Activated CD8-positive, alpha-beta memory T cell treated with anti-CD3 and anti-CD28 coated beads, Interleukin-2, amount 50 U/mL, for 4 hours (primary cell): ENCODE data around the gene SLC26A6.

Experiments used
- DNase-seq: peaks from one replicate; pipeline ENCODE4 v3.0.0-alpha.2; 2020

Gene SLC26A6

DNA sequence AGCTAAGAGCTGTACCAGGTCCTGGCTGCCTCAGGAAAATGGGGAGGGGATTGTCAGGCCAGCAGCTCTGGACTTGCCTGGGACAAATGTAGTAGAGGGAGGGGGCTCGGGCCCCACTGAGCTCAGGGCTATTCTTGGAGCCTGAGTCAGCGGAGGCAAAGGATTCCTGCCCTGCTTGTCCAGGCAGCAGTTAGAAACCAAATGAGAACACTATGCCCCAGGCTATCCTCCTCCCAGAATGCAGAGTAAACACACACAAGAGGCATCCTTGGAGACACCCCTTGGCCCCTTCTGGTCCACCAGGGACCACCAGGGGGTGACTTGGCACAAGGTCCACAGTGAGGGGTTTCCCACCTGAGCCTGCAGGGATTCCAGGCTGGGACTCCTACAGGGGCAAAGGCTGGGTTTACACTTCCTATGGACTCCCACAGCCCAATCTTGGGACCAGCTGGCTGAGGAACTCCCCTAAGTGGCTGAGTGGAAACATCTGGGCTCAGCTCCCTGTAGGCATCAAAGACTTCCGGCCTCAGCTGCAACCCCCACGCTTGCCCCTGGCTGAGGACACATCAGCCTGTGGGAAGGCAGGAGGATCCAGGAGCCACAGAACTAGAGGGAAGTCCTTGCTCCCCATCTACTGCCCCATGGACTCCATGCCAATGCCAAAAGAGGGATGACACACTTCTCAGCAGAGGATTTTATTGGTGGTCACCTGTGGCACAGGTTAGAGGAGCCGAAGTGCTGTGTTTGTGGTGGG is 36.8 kb downstream of the SLC26A6 start:
- no peak for DNase-seq

DNA sequence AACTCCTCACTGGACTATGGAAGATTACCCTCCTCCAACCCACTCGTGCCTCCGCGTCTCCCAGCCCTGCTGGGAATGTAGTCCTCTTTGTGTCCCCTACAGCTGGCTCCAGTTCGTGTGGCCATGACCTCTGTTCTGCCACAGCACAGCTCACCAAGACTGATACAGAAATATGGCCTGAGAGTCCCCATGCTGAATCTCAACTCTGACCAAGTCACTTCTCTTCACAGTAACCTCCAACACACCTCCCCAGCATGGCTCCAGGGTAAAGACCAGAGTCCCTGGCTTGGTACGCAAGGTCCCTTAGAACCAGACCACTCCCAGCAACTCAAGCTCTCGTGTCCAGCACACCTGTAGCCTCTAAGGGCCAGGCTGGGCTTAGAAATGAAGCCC is 37.9 kb downstream of the SLC26A6 start:
- no peak for DNase-seq

DNA sequence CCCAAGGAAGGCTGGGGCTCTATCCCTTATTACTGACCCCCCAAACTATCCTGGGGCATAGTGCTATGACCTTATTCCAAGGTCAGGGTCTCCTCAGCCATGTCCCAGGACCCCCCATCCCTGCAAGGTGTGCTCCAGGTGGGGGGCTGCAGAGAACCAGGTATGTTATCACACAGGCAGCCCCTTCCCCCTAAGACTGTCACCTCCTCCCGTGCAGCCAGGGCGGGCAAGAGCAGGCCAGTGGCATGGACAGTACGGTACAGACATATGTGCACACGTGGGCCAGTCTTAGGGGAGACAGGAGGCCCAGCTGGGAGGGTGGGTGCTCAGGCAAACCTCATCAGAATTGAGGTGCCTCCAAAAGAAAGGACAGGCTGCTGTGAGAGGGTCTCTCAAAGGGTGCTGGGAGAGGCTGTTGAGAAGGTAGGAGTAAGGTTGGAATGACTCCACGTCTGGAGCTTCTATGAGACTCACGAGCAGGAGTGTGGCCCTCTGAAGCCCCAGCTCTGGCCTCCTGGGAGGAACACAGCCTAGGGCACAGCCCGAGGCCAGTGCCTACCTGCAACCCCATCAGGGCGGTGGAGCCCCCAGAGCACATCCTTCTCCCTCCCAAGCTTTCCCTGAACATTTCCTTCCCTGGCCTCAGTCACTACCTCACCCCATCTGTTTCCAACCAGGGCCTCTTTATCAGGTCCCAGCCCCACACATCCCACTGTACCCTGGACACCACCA is 38.4 kb downstream of the SLC26A6 start:
- DNase-seq, result no peak

DNA sequence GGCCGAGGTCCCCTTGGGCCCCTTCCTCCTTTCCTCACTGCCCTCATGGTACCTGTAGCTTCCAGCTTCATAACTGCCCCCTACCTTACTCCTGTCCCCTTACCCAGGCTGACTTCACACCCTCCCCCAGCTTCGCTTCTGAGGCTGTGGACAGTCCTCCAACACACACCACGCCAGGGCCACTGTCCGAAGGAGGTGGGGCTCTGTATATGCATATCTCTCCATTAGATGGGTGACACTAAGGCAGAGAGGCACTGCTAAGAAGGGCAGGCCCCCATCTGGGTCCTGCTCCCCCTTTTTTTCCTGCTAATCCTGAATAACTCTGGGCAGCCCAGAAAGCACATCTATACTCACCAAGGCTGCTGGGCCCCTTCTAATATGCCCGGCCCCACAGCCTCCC is 39.1 kb downstream of the SLC26A6 start:
- DNase-seq, result no peak

DNA sequence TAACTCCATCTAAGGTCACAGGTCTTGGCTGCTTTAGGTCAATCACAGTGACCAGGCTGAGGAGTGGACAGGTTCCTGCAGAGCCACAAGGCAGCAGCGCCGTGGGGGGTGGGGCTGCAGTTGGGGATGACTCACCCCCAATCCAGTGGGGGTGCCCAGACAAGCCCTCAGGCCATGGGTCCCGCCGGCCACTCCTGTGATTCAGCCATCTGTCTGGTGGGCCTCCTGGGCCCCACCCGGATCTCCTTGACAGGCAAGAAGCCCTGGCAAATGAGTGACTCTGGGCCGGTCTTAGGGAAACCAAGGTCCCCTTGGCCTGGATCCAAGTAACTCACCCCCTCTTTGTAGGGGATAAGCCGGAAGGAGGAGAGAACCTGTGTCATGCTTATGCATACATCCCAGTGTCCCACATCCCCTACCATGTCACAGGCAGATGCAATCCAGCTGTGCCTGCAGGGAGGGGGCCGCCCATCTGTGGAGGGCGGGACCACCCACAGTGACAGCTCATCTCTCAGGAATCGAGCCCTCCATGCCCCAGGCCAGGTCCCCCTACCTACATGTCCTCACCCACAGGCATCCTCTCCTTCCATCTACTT is 39.6 kb downstream of the SLC26A6 start:
- DNase-seq, result no peak

DNA sequence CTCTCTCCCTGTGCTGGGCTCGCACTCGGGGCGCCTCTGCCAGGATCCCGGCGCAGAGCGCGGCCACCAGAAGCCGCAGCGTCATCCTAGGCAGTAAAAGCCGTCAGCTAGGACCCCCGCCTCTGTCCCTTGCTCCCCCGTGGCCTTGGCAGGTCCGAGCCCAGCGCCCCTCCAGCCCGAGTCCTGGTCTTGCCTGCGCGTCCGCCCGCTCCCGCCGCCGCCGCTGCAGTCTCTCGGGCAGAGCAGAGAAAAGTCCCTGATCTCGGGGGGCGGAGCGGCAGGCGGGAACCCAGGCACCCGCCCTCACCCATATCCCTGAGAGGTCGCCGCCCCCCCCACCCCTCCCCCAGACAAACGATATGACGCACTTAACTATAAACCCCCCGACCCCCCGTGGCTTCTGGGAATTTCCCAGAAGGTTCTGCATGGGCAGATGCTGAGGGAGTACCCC is 40.2 kb downstream of the SLC26A6 start, which contains the start of gene COL7A1:
Gene COL7A1, minus strand, starts transcription at position 255 of the 451 bp plus-strand sequence. Its CDS starts 170 bp downstream, at position 85.
- DNase-seq, result no peak

DNA sequence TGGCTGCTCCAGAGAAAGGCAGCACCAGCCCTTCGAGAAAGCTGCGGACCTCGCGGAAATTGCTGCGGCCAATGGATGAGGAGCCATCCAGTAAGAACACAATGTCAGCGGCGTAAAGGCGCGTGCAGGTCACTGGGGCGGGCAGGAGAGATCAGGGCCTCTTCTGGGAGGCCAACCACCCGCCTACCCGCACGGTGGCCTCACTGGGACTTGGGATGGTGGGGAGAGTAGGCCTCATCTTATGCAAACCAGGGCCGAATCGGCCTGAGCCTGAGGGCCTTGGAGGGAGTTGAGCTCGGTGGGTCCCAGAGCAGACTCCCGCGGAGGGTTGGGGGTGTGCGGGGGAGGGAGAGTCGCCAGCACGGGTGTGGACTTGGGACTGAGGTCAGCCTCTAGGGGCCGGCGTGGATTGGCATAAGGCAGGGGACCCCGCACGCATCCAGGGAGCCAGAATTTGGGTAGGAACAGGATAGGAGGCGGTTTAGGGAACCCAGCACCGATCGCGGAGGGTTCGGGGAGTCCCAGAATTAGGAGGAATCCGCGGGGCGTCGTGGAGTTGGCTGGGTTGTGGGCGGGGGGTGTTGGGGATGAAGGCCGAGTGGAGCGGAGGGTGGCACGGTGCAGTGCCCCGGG is 40.7 kb downstream of the SLC26A6 start:
- no peak for DNase-seq

DNA sequence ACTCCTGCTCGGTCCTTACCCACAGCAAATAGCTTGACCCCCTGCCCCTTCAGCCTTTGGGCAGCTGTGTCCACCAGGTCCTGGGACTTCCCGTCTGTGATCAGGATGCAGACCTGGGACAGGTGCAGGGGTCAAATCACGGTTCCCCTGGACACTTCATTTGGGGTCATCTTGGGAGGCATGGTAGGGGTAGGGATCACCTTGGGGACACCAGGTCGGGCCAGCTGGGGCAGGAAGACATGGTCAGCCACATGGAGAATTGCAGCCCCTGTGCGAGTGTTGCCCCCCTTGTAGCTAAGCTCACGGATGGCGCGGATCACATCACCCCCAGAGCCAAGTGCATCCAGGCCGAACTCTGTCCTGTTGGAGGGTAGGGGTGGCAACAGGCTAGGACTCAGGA is 41.9 kb downstream of the SLC26A6 start:
- DNase-seq, result no peak

DNA sequence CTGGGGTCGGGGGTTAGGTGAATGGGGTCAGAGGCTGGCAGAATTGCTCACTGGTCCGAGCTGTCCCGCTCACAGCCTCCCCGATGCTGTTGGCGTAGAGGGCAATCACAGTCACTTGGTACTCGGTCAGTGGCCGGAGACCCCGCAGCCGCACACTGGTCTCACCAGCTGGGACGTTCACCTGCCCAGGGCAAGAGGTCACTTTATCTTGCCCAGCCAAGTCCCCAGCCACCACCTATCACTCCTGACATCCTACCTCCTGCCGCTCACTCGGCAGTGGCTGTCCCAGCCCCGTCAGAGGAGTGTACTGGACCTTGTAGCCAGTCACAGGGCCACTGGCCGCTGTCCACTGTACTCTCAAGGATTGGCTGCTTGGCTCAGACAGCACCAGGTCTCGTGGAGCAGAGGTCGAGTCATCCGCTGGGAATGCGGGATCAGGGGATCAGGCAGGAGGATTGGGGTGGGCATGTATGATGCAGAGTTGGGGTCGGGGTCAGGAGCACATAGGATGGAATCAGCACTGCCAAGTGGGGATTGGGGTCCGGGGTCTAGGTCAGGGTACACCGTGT is 42.7 kb downstream of the SLC26A6 start:
- no peak for DNase-seq

DNA sequence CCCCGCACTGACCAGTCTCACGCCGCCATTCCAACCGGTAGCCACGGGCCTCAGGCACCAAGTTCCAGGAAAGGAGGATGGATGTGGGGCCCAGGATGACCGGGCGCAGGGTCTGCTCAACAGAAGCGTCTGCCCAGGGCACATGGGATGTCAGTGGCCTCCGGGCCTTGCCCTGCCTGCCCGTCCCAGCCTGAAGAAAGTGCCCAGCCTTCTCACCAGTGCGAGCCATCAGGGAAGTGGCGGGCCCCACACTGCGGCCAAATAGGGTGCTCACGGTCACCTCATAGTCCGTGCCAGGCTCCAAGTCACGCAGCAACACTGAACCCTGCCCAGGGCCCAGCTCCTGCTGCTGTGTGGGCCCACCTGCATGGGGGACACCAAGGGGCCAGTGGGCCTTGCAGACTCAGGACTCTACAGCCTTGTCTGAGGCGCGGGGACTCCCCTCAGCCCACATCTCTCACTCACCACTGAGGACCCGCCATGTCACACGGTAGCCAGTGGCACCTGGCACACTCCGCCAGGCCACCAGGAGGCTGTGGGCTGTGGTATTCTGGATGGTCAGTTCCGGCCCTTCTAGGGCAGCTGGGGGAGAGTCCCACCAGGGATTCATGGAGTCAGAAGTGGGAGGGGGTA is 43.3 kb downstream of the SLC26A6 start:
- no peak for DNase-seq

DNA sequence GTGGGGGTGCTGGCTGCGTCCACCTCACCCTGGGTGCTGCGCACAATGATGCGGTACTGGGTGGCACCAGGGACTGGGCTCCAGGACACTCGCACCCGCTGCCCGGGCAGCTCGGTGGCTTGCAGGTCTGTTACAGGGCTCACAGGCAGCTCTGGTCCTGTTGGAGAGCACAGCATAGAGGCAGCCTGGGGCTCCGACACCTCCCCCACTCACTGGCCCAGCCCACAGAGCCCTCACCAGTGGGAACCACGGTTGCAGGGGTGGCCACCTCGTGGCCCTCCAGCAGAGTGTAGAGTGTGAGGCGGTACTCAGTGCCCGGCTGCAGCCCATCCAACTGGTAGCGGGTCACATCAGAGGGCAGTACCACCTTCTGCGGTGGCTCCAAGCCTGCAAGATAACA is 43.8 kb downstream of the SLC26A6 start:
- no peak for DNase-seq

DNA sequence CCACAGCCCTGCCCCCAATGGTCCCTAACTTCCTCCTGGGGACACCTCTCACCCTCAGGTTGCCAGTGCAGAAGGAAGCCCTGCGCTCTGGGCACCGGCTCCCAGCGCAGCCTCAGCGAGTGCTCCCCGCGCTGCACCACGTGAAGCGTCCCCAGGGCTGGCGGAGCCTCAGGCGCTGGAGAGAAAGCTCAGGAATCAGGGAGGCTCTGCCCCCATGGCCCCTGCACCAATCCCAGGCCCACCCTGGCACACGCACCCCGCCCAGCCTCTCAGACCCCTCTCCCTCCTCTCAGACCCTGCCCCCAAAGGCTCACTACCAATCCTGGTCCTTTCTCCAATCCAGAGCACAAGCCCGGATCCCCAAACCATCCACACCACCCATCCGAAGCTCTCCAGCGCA is 47.0 kb downstream of the SLC26A6 start:
- no peak for DNase-seq

DNA sequence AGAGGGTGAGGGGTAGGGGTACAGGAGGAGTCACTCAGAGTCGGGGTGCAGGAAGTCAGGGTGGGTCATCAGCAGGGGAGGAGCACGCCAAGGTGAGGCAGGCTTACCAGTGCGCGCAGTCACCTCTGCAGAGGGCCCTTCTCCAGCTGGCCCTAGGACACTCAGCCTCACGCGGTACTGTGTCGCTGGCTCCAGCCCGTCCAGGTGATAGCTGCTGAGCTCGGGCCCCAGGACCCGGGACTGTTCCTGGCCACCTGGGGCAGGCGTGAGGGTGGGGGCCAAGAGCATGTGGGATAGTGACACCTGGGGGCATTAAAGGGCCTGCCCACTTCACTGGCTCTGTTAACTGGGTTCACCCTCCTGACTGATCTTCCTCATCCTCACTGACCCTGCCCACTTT is 47.6 kb downstream of the SLC26A6 start:
- DNase-seq, result no peak

DNA sequence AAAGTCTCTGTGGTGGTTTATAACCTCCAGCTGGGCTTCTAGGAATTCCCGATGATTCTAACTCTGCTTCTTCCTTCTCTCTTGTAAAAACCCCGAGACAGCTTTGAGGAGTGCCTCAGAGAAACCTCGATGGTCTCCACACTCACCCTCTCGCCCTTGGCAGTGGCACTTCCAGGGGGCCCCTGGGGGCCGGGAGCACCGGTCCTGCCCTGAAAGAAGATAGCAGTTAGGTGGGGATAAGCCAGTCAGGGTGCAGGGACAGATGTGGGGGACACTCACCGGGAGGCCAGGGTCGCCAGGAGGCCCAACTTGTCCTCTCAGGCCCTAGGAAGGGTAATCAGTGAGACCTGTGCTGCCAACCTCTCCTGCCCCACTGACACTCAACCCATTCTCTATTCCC is 49.9 kb downstream of the SLC26A6 start:
- no peak for DNase-seq

DNA sequence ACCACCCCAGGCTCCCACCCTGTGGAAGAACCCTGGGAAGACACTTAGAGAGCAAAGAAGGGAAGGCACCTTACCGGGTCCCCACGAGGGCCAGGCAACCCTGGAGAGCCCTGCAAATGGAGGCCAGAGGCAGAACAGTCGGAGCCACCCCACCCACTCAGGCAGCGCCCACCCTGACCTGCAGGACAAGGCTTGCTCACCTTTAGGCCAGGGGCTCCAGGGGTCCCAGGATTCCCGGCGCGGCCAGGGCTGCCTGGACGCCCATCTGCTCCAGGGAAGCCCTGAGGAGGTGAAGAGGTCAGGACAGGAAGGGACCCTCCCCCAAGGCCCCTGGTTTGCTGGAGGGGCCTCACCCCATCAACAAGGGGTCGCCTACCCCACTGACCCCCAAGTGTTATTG is 50.4 kb downstream of the SLC26A6 start:
- no peak for DNase-seq

DNA sequence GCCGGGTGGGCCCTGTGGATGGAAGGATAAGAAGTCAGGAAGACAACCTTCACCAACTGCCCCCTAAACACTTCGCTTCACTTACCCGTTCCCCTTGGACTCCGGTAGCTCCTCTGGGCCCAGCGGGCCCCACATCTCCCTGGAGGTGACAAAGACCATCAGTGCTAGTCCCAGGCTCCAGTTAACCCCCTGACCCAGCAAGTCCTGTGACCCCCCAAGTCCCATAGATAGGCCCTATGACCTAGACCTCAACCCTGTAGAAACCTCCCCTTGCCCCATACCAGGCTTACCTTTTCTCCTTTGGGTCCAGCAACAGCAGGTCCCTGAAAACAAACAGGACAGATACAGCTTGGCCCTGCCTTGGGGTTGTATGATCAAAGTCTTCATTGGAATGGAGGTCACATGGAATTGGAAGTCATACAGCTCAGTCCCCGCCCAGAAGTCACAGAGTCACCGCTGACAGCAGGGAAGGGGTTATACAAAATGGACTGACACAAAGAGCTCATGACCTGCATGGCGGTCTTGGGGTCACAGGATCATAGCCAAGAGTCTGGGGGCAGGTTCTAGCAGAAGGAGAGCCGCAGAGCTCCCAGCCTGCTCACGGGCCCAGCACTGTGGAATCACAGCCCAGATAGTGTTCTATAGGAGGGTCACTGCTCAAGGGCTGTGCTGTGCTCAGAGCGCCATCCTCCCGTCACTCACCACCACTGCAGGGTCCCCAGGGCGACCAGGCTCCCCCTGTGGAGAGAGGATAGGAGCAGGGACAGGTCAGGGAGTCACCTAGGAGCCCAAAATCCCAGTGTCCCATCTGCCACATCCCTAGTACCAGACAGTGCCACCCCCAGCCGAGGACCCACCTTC is 53.4 kb downstream of the SLC26A6 start:
- no peak for DNase-seq

DNA sequence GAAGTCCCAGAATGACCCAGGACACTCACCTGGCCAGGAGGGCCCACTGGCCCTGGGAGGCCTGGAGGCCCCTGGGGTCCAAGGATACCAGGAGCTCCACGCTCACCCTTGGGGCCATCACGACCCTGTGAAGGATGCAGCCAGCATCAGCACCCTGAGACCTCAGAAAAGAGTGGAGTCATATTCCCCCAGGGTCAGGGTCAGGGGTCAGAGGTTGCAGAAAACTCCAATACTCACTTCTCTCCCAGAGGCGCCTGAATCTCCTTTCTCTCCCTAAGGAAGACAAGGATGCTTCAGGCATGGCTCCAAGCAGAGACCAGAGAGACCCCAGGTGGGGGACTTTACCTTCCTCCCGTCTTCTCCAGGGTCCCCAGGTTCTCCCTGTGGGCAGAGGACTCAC is 58.6 kb downstream of the SLC26A6 start:
- no peak for DNase-seq
